ENCODE data around the gene SKOR1.

DNA sequence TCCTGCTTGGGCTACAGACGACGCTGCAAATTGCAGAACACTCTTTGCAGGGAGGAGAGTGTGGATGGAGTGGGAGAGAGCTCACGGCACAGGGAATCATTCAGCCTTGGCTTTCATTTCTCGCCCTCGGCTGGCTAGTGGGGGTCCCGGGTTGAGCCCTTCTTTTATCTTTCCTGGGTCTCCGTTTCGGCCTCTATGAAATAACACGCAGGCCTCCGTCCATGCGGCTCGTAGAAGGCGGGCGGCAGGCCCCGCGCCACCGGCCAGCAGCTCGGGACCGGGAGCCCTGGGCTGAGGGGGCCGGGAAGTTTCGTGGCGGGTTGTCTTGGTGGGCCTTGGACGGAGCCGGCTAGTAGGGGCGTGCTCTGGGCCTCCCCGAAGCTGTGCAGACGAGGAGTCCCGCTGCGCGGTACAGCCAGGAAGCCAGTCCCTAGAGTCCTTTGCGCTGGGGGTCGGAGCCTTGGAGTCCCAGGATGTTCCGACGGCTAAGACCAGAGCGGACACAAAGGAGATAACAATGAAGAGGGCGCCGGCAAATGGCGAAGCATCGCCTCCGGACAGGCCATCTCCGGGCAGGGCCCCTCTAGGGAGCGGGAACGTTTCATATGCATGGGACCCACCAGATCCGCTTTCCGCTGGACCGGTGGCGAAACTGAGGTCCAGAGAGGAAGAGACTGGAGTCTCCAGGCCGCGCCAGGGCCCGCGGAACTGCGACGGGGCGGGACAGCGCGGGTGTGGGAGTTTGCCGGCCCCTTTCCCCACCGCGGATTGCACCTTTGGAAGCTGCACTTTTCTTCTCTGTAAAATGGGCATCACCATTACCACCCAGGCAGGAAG lies 10.2 kb downstream of the SKOR1 start:
- TF ChIP-seq, protein P1, sequence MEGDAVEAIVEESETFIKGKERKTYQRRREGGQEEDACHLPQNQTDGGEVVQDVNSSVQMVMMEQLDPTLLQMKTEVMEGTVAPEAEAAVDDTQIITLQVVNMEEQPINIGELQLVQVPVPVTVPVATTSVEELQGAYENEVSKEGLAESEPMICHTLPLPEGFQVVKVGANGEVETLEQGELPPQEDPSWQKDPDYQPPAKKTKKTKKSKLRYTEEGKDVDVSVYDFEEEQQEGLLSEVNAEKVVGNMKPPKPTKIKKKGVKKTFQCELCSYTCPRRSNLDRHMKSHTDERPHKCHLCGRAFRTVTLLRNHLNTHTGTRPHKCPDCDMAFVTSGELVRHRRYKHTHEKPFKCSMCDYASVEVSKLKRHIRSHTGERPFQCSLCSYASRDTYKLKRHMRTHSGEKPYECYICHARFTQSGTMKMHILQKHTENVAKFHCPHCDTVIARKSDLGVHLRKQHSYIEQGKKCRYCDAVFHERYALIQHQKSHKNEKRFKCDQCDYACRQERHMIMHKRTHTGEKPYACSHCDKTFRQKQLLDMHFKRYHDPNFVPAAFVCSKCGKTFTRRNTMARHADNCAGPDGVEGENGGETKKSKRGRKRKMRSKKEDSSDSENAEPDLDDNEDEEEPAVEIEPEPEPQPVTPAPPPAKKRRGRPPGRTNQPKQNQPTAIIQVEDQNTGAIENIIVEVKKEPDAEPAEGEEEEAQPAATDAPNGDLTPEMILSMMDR (IDR thresholded peaks at IDR 0.05; ENCODE audit: low read length) = no peak
- TF ChIP-seq EZH2 (IDR thresholded peaks at IDR 0.05; ENCODE audit: borderline replicate concordance, low read length) = no peak

All from OCI-LY1 (cell line).